Endothelial cell of umbilical vein (primary cell): ENCODE results near the gene ZNF75A. TPM values are rescaled to one million over a fixed set of nuclear protein-coding genes. Genes with fewer than 3 reads are reported as not detected.

Experiments used
- BruUV-seq: library from RNA; stranded (reverse); fragments of 400-500 nt; replicated peaks from 2 replicates; lab custom pipeline; 2021; lab: Mats Ljungman, UMichigan
- CTCF ChIA-PET: fragments of 300-600, 350-600 bp; sonication (Branson Sonifier 250); formaldehyde crosslinking; loops from one replicate; lab custom pipeline; 2021; ENCODE audit warnings: antibody characterized with exemption, inconsistent platforms; lab: Charles Lee
- POLR2A ChIA-PET: fragments of 300-600, 350-600 bp; sonication (Branson Sonifier 250); formaldehyde crosslinking; loops from one replicate; lab custom pipeline; 2021; ENCODE audit warnings: antibody characterized with exemption, inconsistent platforms; lab: Charles Lee
- DNase-seq: peaks from one replicate; pipeline ENCODE4 v3.0.0-alpha.2; 2011; ENCODE audit warnings: low read depth, low spot score
- FAIRE-seq: peaks from 2 replicates; lab custom pipeline; 2011; peaks lifted over from hg19 to GRCh38; lab: Jason Lieb, UNC
- H2AFZ ChIP-seq: 2 replicates; pipeline ENCODE4 v1.6.0; 2012; ENCODE audit warnings: low read depth, low read length, control low read depth, inconsistent platforms
- H3K27ac ChIP-seq: 2 replicates; pipeline ENCODE4 v1.5.1; 2011; ENCODE audit warnings: low read depth, mild to moderate bottlenecking, control low read depth, low read length, moderate library complexity; ENCODE audit not compliant: insufficient read depth
- H3K27me3 ChIP-seq, 2 experiments: 2 replicates each; pipeline versions ENCODE4 v1.6.0 to v1.6.1; 2011; ENCODE audit warnings: low read length in 2 of 2, mixed read lengths in 1 of 2; ENCODE audit not compliant: control insufficient read depth in 2 of 2, insufficient read depth in 2 of 2
- H3K36me3 ChIP-seq, 2 experiments: 2 replicates in 1 of 2; 3 replicates in 1 of 2; pipeline ENCODE4 v1.5.1; 2011; ENCODE audit warnings: low read length in 2 of 2, mild to moderate bottlenecking in 1 of 2, moderate library complexity in 1 of 2; ENCODE audit not compliant: control insufficient read depth in 2 of 2, insufficient read depth in 2 of 2; ENCODE audit errors: extremely low read depth in 1 of 2
- H3K4me1 ChIP-seq: 3 replicates; pipeline ENCODE4 v1.5.1; 2011; ENCODE audit warnings: mild to moderate bottlenecking, low read length; ENCODE audit not compliant: control insufficient read depth, insufficient read depth; ENCODE audit errors: extremely low read depth
- H3K4me2 ChIP-seq: 2 replicates; pipeline ENCODE4 v1.6.1; 2011; ENCODE audit warnings: low read length, control low read depth, mixed read lengths; ENCODE audit not compliant: insufficient read depth
- H3K4me3 ChIP-seq, 3 experiments: fragments of 200-600 bp in 1 of 3; sonication (generic), shearing (Covaris generic) in 1 of 3; replicated peaks in 1 of 3; 2 replicates each; pipeline ENCODE4 v1.5.1; 2011 to 2016; ENCODE audit warnings: control low read depth in 3 of 3, low read length in 3 of 3, mild to moderate bottlenecking in 2 of 3, inconsistent platforms in 1 of 3, low read depth in 1 of 3, moderate library complexity in 1 of 3; ENCODE audit not compliant: insufficient read depth in 1 of 3
- H3K79me2 ChIP-seq: 2 replicates; pipeline ENCODE4 v1.6.0; 2012; ENCODE audit warnings: low read length, inconsistent platforms; ENCODE audit not compliant: control insufficient read depth, insufficient read depth
- H3K9ac ChIP-seq: replicated peaks from 2 replicates; pipeline ENCODE3; 2011; ENCODE audit warnings: low read length, control low read depth; ENCODE audit not compliant: insufficient read depth; ENCODE audit errors: extremely low read depth
- H3K9me1 ChIP-seq: replicated peaks from 3 replicates; pipeline ENCODE4 v1.6.0; 2011; ENCODE audit warnings: mild to moderate bottlenecking, low read length; ENCODE audit not compliant: control insufficient read depth, insufficient read depth; ENCODE audit errors: extremely low read depth
- H3K9me3 ChIP-seq: replicated peaks from 2 replicates; pipeline ENCODE4 v1.5.1; 2012; ENCODE audit warnings: low read length, inconsistent platforms; ENCODE audit not compliant: control insufficient read depth, insufficient read depth
- H4K20me1 ChIP-seq: replicated peaks from 2 replicates; pipeline ENCODE3; 2011; ENCODE audit warnings: mild to moderate bottlenecking, low read length; ENCODE audit not compliant: control insufficient read depth, insufficient read depth; ENCODE audit errors: extremely low read depth
- CTCF ChIP-seq, 2 donors: IDR thresholded peaks; 1 replicate in 1 of 2; 2 replicates in 1 of 2; pipeline ENCODE4 v1.5.1; 2011; ENCODE audit warnings: low read length in 2 of 2, mild to moderate bottlenecking in 2 of 2, moderate library complexity in 2 of 2, control low read depth in 1 of 2, inconsistent platforms in 1 of 2, low read depth in 1 of 2; ENCODE audit not compliant: insufficient read depth in 1 of 2; ENCODE audit errors: extremely low read depth in 1 of 2
- EZH2 ChIP-seq: IDR thresholded peaks from 2 replicates; pipeline ENCODE4 v1.6.1; 2012; ENCODE audit warnings: borderline replicate concordance, low read depth, mild to moderate bottlenecking, moderate library complexity, low read length, inconsistent platforms; ENCODE audit not compliant: severe bottlenecking
- FOS ChIP-seq: IDR thresholded peaks from 2 replicates; pipeline ENCODE4 v1.6.1; 2011; ENCODE audit warnings: mild to moderate bottlenecking, low read length, moderate library complexity, borderline replicate concordance; ENCODE audit not compliant: insufficient read depth
- GATA2 ChIP-seq: IDR thresholded peaks from 2 replicates; pipeline ENCODE4 v1.7.0; 2011; ENCODE audit warnings: low read depth, mild to moderate bottlenecking, moderate library complexity, mixed read lengths, low read length; ENCODE audit not compliant: insufficient read length, insufficient read depth
- JUN ChIP-seq: IDR thresholded peaks from 2 replicates; pipeline ENCODE4 v1.6.1; 2011; ENCODE audit warnings: borderline replicate concordance, low read depth; ENCODE audit not compliant: insufficient read length, insufficient read depth
- MAX ChIP-seq: IDR thresholded peaks from 2 replicates; pipeline ENCODE4 v1.6.1; 2011; ENCODE audit not compliant: insufficient read depth, insufficient read length
- MYC ChIP-seq: IDR thresholded peaks from one replicate; pipeline ENCODE4 v1.6.1; 2011; ENCODE audit warnings: mild to moderate bottlenecking, low read depth, low read length
- POLR2A ChIP-seq: IDR thresholded peaks from 2 replicates; pipeline ENCODE4 v1.6.1; 2012; ENCODE audit warnings: low read depth, mild to moderate bottlenecking, control low read depth, low read length
- POLR2AphosphoS5 ChIP-seq: IDR thresholded peaks from 2 replicates; pipeline ENCODE4 v1.6.1; 2012; ENCODE audit warnings: low read depth, mild to moderate bottlenecking, control low read depth, low read length, moderate library complexity; ENCODE audit not compliant: insufficient read depth
- dilution Hi-C: fragments of 300-500 bp; cut with MboI; formaldehyde crosslinking; loops from one replicate; pipeline ENCODE4 v1.15.0; 2019; ENCODE audit warnings: low sequenced_read_pairs; ENCODE audit not compliant: extremely low pct_ligation_motif_present
- intact Hi-C: fragments of 100-400 bp; cut with micrococcal nuclease; formaldehyde crosslinking; loops from one replicate; pipeline ENCODE4 v1.10.0; 2022
- polyA plus RNA-seq, 4 experiments: library from polyadenylated mRNA; depleted of rRNA in 3 of 4; stranded (reverse) in 3 of 4; unstranded in 1 of 4; fragments of >200 nt; gene quantifications; 2 replicates each; pipeline versions ENCODE4 v1.2.1 to v1.2.3, GENCODE V29; 2011 to 2012; ENCODE audit warnings: missing spikeins in 1 of 4
- total RNA-seq: library from RNA; stranded (reverse); gene quantifications from 2 replicates; pipeline ENCODE4 v1.2.3, GENCODE V29; 2021

The ZNF75A gene
- total and polyA plus RNA-seq, 2 donors (not counting 3 experiments of a cell fraction or from before 2014, with no cell fraction given): 8.3 to 28.4 TPM

GRCh38 chr16:3259836-3260235 is 45.5 kb upstream of the ZNF75A start:
- ChIA-PET POLR2A (no interaction called here), CTCF (no interaction called here)
- Histone ChIP-seq H3K79me2 (no peaks in the 10 kb centered on the region), H4K20me1 (no peaks in the 10 kb centered on the region), H3K4me1 (peaks cover 2% of the 10 kb centered on the region), H2AFZ (no peak overlapping the region), H3K9me1 (no peaks in the 10 kb centered on the region), H3K36me3 (no peaks in the 10 kb centered on the region), H3K4me2 (no peak overlapping the region), H3K9ac (no peak overlapping the region), H3K27ac (no peak overlapping the region), H3K4me3 (no peak overlapping the region), H3K27me3 (peaks cover 0 to 4% of the 10 kb centered on the region in 2 experiments), H3K9me3 (no peaks in the 10 kb centered on the region)
- dilution Hi-C loops: no loop called here
- no peak for TF ChIP-seq POLR2A
- TF ChIP-seq MYC: no peak
- TF ChIP-seq GATA2: no peak
- no peak for TF ChIP-seq POLR2AphosphoS5
- no peak for TF ChIP-seq FOS
- TF ChIP-seq JUN: no peak
- no peak for TF ChIP-seq EZH2
- no peak for TF ChIP-seq CTCF (IDR thresholded peaks at IDR 0.05; ENCODE audit: extremely low read depth in 1 of 2, insufficient read depth in 1 of 2, low read depth in 1 of 2, low read length in 2 of 2)
- no peak for TF ChIP-seq MAX
- FAIRE-seq: no peak
- DNase-seq: no peak
- no TSS peak for BruUV-seq
- intact Hi-C loops: no loop called here
